Smooth muscle cell (in vitro differentiated cells): Measurements from ENCODE around the gene ELAVL2. TPM values are rescaled to one million over a fixed set of nuclear protein-coding genes. Genes with fewer than 3 reads are reported as not detected.

Source experiments
- DNase-seq: peaks from one replicate; lab custom pipeline; 2025; ENCODE audit not compliant: unreplicated experiment; lab: John Stamatoyannopoulos, UW
- H2AFZ ChIP-seq: fragments of 200-600 bp; sonication (generic); 2 replicates; pipeline ENCODE4 v1.6.0; 2016; ENCODE audit warnings: antibody characterized with exemption, low read depth, mild to moderate bottlenecking
- H3F3A ChIP-seq: fragments of 200-600 bp; sonication (generic); 2 replicates; pipeline ENCODE4 v1.6.0; 2017; ENCODE audit warnings: antibody characterized with exemption, low read depth
- H3K27ac ChIP-seq: fragments of 200-600 bp; sonication (generic); 2 replicates; pipeline ENCODE4 v1.5.1; 2016; ENCODE audit warnings: low read depth, mild to moderate bottlenecking
- H3K27me3 ChIP-seq: fragments of 200-600 bp; sonication (generic); 2 replicates; pipeline ENCODE4 v1.6.1; 2016; ENCODE audit warnings: low read depth, mild to moderate bottlenecking
- H3K36me3 ChIP-seq: fragments of 200-600 bp; sonication (generic); 2 replicates; pipeline ENCODE4 v1.5.1; 2016; ENCODE audit warnings: low read depth
- H3K4me1 ChIP-seq: fragments of 200-600 bp; sonication (generic); 2 replicates; pipeline ENCODE4 v1.5.1; 2016; ENCODE audit warnings: low read depth
- H3K4me2 ChIP-seq: fragments of 200-600 bp; sonication (generic); 2 replicates; pipeline ENCODE4 v1.6.0; 2016; ENCODE audit warnings: mild to moderate bottlenecking
- H3K4me3 ChIP-seq: fragments of 200-600 bp; sonication (generic); 2 replicates; pipeline ENCODE4 v1.5.1; 2016; ENCODE audit warnings: mild to moderate bottlenecking
- H3K79me2 ChIP-seq: fragments of 200-600 bp; sonication (generic); 2 replicates; pipeline ENCODE4 v1.6.0; 2016; ENCODE audit warnings: low read depth, mild to moderate bottlenecking
- H3K9ac ChIP-seq: fragments of 200-600 bp; sonication (generic); 2 replicates; pipeline ENCODE4 v1.6.0; 2016; ENCODE audit warnings: low read depth
- H3K9me3 ChIP-seq: fragments of 200-600 bp; sonication (generic); replicated peaks from 2 replicates; pipeline ENCODE4 v1.5.1; 2016; ENCODE audit warnings: low read depth
- H4K20me1 ChIP-seq: fragments of 200-600 bp; sonication (generic); 2 replicates; pipeline ENCODE4 v1.6.0; 2016; ENCODE audit warnings: low read depth
- CTCF ChIP-seq: fragments of 200-600 bp; sonication (generic); IDR thresholded peaks from 2 replicates; pipeline ENCODE4 v1.5.1; 2017; ENCODE audit warnings: borderline replicate concordance, mild to moderate bottlenecking, antibody characterized with exemption; ENCODE audit not compliant: insufficient read depth, poor library complexity, severe bottlenecking
- WGBS: methylation state at CpG from one replicate; pipeline ENCODE4 v1.1.7; 2016; ENCODE audit warnings: low lambda C conversion rate; 5-methylcytosine and 5-hydroxymethylcytosine counted together
- polyA plus RNA-seq: library from polyadenylated mRNA; unstranded; fragments of >200 nt; fragmentation: Nextera tagmentation; extraction: Ambion mirVana; gene quantifications from 2 replicates; pipeline ENCODE4 v1.2.1, GENCODE V29; 2016
- total RNA-seq: library from RNA; depleted of rRNA; stranded (reverse); fragments of >200 nt; gene quantifications from 2 replicates; pipeline ENCODE4 v1.2.3, GENCODE V29; 2014

The ELAVL2 gene
- total and polyA plus RNA-seq, 2 experiments from 2014 or later, result 5.6 TPM; not detected in 1

DNA sequence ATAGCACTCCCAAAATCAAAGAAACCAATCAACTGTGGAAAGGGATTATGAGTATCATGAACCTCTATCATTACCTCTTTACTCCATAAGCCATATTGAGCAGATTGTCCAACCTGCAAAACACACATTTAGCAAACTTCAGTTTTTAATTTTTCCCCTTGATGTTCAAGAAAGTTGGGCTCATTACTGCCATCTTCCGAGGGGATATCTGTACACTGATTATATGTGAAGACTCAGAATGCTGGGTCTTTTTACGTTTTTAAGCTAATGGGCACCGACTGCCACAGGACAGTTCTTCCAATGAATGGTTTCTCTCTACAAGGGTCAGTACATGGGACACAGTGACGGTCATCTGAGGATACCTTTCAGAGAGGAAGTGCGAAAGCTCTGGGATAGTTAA, 132.7 kb downstream of the ELAVL2 start:
- Histone ChIP-seq H3K9me3 (no peaks in the 10 kb centered on the region), H3K4me1 (peaks cover 12% of the 10 kb centered on the region), H3K27ac (no peak overlapping the region), H2AFZ (no peak overlapping the region), H3K4me2 (no peak overlapping the region), H3K27me3 (no peaks in the 10 kb centered on the region), H3K36me3 (no peaks in the 10 kb centered on the region), H4K20me1 (no peaks in the 10 kb centered on the region), H3K4me3 (no peak overlapping the region), H3K79me2 (no peaks in the 10 kb centered on the region), H3K9ac (no peak overlapping the region), H3F3A (no peaks in the 10 kb centered on the region)
- TF ChIP-seq CTCF, result no peak
- DNase-seq, result no peak
- 96% methylated on average over 5 of the region's 5 CpGs for WGBS

- Histone ChIP-seq H3F3A (no peaks in the 10 kb centered on the region), H3K79me2 (no peaks in the 10 kb centered on the region), H3K27ac (no peak overlapping the region), H3K9ac (no peak overlapping the region), H3K9me3 (no peaks in the 10 kb centered on the region), H3K27me3 (no peaks in the 10 kb centered on the region), H3K4me3 (no peak overlapping the region), H2AFZ (no peak overlapping the region), H4K20me1 (no peaks in the 10 kb centered on the region), H3K36me3 (no peaks in the 10 kb centered on the region), H3K4me1 (peaks cover 45% of the 10 kb centered on the region), H3K4me2 (no peak overlapping the region)
- no peak for DNase-seq
- WGBS, result 54% methylated on average over 1 of the region's 1 CpG
- TF ChIP-seq CTCF, result no peak
Measured at GRCh38 chr9:23686896-23687295, 139.1 kb downstream of the ELAVL2 start.

GRCh38 chr9:23686257-23686656, 139.8 kb downstream of the ELAVL2 start:
- H3K4me2 ChIP-seq, result no peak overlapping the region
- no peaks in the 10 kb centered on the region for H3K9me3 ChIP-seq
- H3K27ac ChIP-seq, result no peak overlapping the region
- no peak overlapping the region for H3K9ac ChIP-seq
- H3K4me3 ChIP-seq, result no peak overlapping the region
- H3K27me3 ChIP-seq, result no peaks in the 10 kb centered on the region
- peaks cover 45% of the 10 kb centered on the region for H3K4me1 ChIP-seq
- H3F3A ChIP-seq, result no peaks in the 10 kb centered on the region
- H3K79me2 ChIP-seq, result no peaks in the 10 kb centered on the region
- H4K20me1 ChIP-seq, result no peaks in the 10 kb centered on the region
- no peak for TF ChIP-seq CTCF
- no peak overlapping the region for H2AFZ ChIP-seq
- DNase-seq, result no peak
- 33% methylated on average over 4 of the region's 4 CpGs for WGBS
- no peaks in the 10 kb centered on the region for H3K36me3 ChIP-seq

GRCh38 chr9:23683611-23684061, 142.4 kb downstream of the ELAVL2 start:
- no peaks in the 10 kb centered on the region for H3K36me3 ChIP-seq
- TF ChIP-seq CTCF, result no peak
- 17% methylated on average over 7 of the region's 7 CpGs for WGBS
- H3K9ac ChIP-seq, result no peak overlapping the region
- no peaks in the 10 kb centered on the region for H3K9me3 ChIP-seq
- H3K27me3 ChIP-seq, result no peaks in the 10 kb centered on the region
- H3K4me2 ChIP-seq, result peak overlapping the region; percentile 28
- no peaks in the 10 kb centered on the region for H3K79me2 ChIP-seq
- peaks cover 32% of the 10 kb centered on the region for H3K4me1 ChIP-seq
- H3F3A ChIP-seq, result no peaks in the 10 kb centered on the region
- no peaks in the 10 kb centered on the region for H4K20me1 ChIP-seq
- H3K4me3 ChIP-seq, result no peak overlapping the region
- DNase-seq, result no peak
- H3K27ac ChIP-seq, result peak overlapping the region; percentile 2
- H2AFZ ChIP-seq, result peak overlapping the region; percentile 69
